Fibroblast of skin of abdomen (primary cell): ENCODE results near the gene HTR3E. TPM values are rescaled to one million over a fixed set of nuclear protein-coding genes. Genes with fewer than 3 reads are reported as not detected.
"Not testable (repeated sequence)": the region's sequence is repeated elsewhere in the genome, so short reads cannot be mapped to it uniquely, and the experiment has no call there.

ENCODE experiments used
- DNase-seq: peaks from one replicate; pipeline ENCODE4 v3.0.0-alpha.2; 2013
- polyA plus RNA-seq, 2 experiments: library from polyadenylated mRNA; unstranded; fragments of 120-200 nt; gene quantifications; one replicate each; pipeline ENCODE4 v1.2.1, GENCODE V29; 2013; ENCODE audit not compliant: insufficient read length in 2 of 2

Gene HTR3E
- not detected for polyA plus RNA-seq (2013, experiment 1 of 2; ENCODE audit: insufficient read length)
- polyA plus RNA-seq (2013, experiment 2 of 2; ENCODE audit: insufficient read length): not detected

- DNase-seq: no peak
Measured at GRCh38 chr3:184096811-184097383, at the start of gene HTR3E. Gene HTR3E, plus strand, starts transcription at chr3:184097064. Its CDS starts 466 bp downstream, at chr3:184097530.

GRCh38 chr3:184050217-184050847 lies 46.5 kb upstream of the HTR3E start:
- no peak for DNase-seq

GRCh38 chr3:184052767-184053166 lies 44.1 kb upstream of the HTR3E start, which contains the start of gene HTR3C:
Gene HTR3C, plus strand, starts transcription at chr3:184053047. Its CDS starts 34 bp downstream, at chr3:184053081.
- DNase-seq: no peak

GRCh38 chr3:184058029-184058428 lies 38.8 kb upstream of the HTR3E start:
- peak; percentile 46 for DNase-seq

- DNase-seq: no peak
Measured at GRCh38 chr3:184059424-184059823, 37.4 kb upstream of the HTR3E start.

- no peak for DNase-seq
Measured at GRCh38 chr3:184062637-184063036, 34.2 kb upstream of the HTR3E start.

- no peak for DNase-seq
Measured at GRCh38 chr3:184066211-184066610, 30.7 kb upstream of the HTR3E start.

GRCh38 chr3:184067573-184068055 lies 29.2 kb upstream of the HTR3E start:
- DNase-seq: no peak

GRCh38 chr3:184068344-184068743 lies 28.5 kb upstream of the HTR3E start:
- no peak for DNase-seq

GRCh38 chr3:184071142-184071541 lies 25.7 kb upstream of the HTR3E start:
- not testable (repeated sequence) for DNase-seq

- DNase-seq: no peak
Measured at GRCh38 chr3:184073621-184074020, 23.2 kb upstream of the HTR3E start.

- DNase-seq: no peak
Measured at GRCh38 chr3:184075901-184076300, 21.0 kb upstream of the HTR3E start.

- DNase-seq: no peak
Measured at GRCh38 chr3:184077881-184078280, 19.0 kb upstream of the HTR3E start.

GRCh38 chr3:184078851-184079250 lies 18.0 kb upstream of the HTR3E start:
- no peak for DNase-seq

- no peak for DNase-seq
Measured at GRCh38 chr3:184081116-184081830, 15.6 kb upstream of the HTR3E start.

GRCh38 chr3:184082034-184082433 lies 14.8 kb upstream of the HTR3E start:
- DNase-seq: no peak

- no peak for DNase-seq
Measured at GRCh38 chr3:184082465-184082864, 14.4 kb upstream of the HTR3E start.

- DNase-seq: no peak
Measured at GRCh38 chr3:184085389-184085852, 11.4 kb upstream of the HTR3E start.

- no peak for DNase-seq
Measured at GRCh38 chr3:184092199-184092598, 4.7 kb upstream of the HTR3E start.

- DNase-seq: no peak
Measured at GRCh38 chr3:184097556-184097955, 692 bp downstream of the HTR3E start.

GRCh38 chr3:184099806-184100686 lies 3.2 kb downstream of the HTR3E start:
- DNase-seq: no peak

GRCh38 chr3:184110316-184110725 lies 13.5 kb downstream of the HTR3E start:
- peak; percentile 51 for DNase-seq
